Lung (tissue), 12 donors: ENCODE results near the gene PLSCR5. TPM values are rescaled to one million over a fixed set of nuclear protein-coding genes. Genes with fewer than 3 reads are reported as not detected.

Experiments
- ATAC-seq: fragments of 200-7000 bp; cut with Tn5 transposase; one replicate; pipeline ENCODE4 v1.9.1; 2020; ENCODE audit warnings: moderate number of reproducible peaks; ENCODE audit not compliant: insufficient read depth, low FRiP score
- DNase-seq, 3 donors: peaks; one replicate each; pipeline ENCODE4 v3.0.0-alpha.2; 2013 to 2017
- H3K27ac ChIP-seq, 2 donors: one replicate each; pipeline ENCODE4 v1.5.1; 2013; ENCODE audit warnings: mild to moderate bottlenecking in 2 of 2, moderate library complexity in 2 of 2, control low read depth in 1 of 2, inconsistent platforms in 1 of 2, low read depth in 1 of 2, low read length in 1 of 2
- H3K27me3 ChIP-seq, 3 donors: one replicate each; pipeline ENCODE4 v1.5.1; 2013; ENCODE audit warnings: low read length in 2 of 3; ENCODE audit not compliant: control insufficient read depth in 3 of 3, insufficient read depth in 3 of 3
- H3K36me3 ChIP-seq, 4 donors: one replicate each; pipeline ENCODE4 v1.5.1; 2013; ENCODE audit warnings: low read length in 4 of 4, mild to moderate bottlenecking in 1 of 4, moderate library complexity in 1 of 4; ENCODE audit not compliant: control insufficient read depth in 4 of 4, insufficient read depth in 4 of 4
- H3K4me1 ChIP-seq, 5 donors: one replicate each; pipeline ENCODE4 v1.5.1; 2013; ENCODE audit warnings: low read length in 5 of 5, mild to moderate bottlenecking in 2 of 5, moderate library complexity in 1 of 5; ENCODE audit not compliant: control insufficient read depth in 5 of 5, insufficient read depth in 5 of 5
- H3K4me3 ChIP-seq: one replicate; pipeline ENCODE4 v1.5.1; 2013; ENCODE audit warnings: mild to moderate bottlenecking, control low read depth, moderate library complexity
- H3K9ac ChIP-seq, 2 donors: one replicate each; pipeline ENCODE4 v1.5.1; 2013; ENCODE audit warnings: low read length in 2 of 2, control low read depth in 1 of 2; ENCODE audit not compliant: insufficient read depth in 1 of 2
- H3K9me3 ChIP-seq, 4 donors: one replicate each; pipeline ENCODE4 v1.5.1; 2013; ENCODE audit warnings: low read length in 3 of 4, mild to moderate bottlenecking in 1 of 4, moderate library complexity in 1 of 4; ENCODE audit not compliant: control insufficient read depth in 4 of 4, insufficient read depth in 3 of 4
- CTCF ChIP-seq: IDR thresholded peaks from 2 replicates; pipeline ENCODE4 v1.5.1; 2012; ENCODE audit warnings: mild to moderate bottlenecking; ENCODE audit errors: control extremely low read depth, extremely low read depth
- WGBS, 2 donors: extraction: QIAGEN DNeasy Blood & Tissue Kit; methylation state at CpG; one replicate each; pipeline ENCODE4 v1.1.7; 2013; 5-methylcytosine and 5-hydroxymethylcytosine counted together
- polyA plus RNA-seq, 2 donors: library from polyadenylated mRNA; stranded (reverse); fragments of 200-250 nt; gene quantifications; one replicate each; pipeline ENCODE4 v1.2.1, GENCODE V29; 2013
- total RNA-seq, 2 donors: library from RNA; depleted of rRNA in 1 of 2; stranded (reverse); fragments of >200 nt in 1 of 2; gene quantifications; one replicate each; pipeline ENCODE4 v1.2.1, GENCODE V29; 2014 to 2021
- donor health status: control.
- donor health status: control.
- donor health status: Bipolar disorder and iron deficiency.
- donor health status: healthy.
- donor health status: DM: yes; HTN: yes; CAD: no.

PLSCR5 gene
- total and polyA plus RNA-seq, 4 donors, result not detected

- no peaks in the 10 kb centered on the region for H3K36me3 ChIP-seq
- no peak overlapping the region for H3K27ac ChIP-seq
- DNase-seq (no peak), ATAC-seq (no peak)
- no peaks in the 10 kb centered on the region for H3K4me1 ChIP-seq
- H3K9ac ChIP-seq, result no peak overlapping the region
- H3K9me3 ChIP-seq, result no peaks in the 10 kb centered on the region
- WGBS, 2 donors, result 62 to 79% methylated on average over 3 of the region's 3 CpGs
- H3K4me3 ChIP-seq, result no peak overlapping the region
- H3K27me3 ChIP-seq, result no peaks in the 10 kb centered on the region
- no peak for TF ChIP-seq CTCF
Observed at GRCh38 chr3:146569314-146569713, 35.8 kb downstream of the PLSCR5 start.

DNA sequence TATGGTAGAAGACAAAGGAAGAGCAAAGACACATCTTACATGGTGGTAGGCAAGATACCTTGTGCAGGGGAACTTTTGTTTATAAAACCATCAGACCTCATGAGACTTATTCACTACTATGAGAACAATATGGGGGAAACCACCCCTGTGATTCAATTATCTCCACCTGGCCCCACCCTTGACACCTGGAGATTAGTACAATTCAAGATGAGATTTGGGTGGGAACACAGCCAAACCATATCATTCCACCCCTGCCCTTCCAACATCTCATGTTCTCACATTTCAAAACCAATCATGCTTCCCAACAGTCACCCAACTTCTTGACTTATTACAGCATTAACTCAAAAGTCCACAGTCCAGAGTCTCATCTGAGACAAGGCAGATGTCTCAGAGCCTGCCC is 39.0 kb downstream of the PLSCR5 start:
- no peaks in the 10 kb centered on the region for H3K4me1 ChIP-seq
- H3K9me3 ChIP-seq, result no peaks in the 10 kb centered on the region
- H3K4me3 ChIP-seq, result no peak overlapping the region
- H3K9ac ChIP-seq, result no peak overlapping the region
- no peaks in the 10 kb centered on the region for H3K36me3 ChIP-seq
- ATAC-seq (no peak), DNase-seq (no peak)
- TF ChIP-seq CTCF, result no peak
- H3K27ac ChIP-seq, result no peak overlapping the region
- no peaks in the 10 kb centered on the region for H3K27me3 ChIP-seq

- H3K4me3 ChIP-seq, result no peak overlapping the region
- 56 to 74% methylated on average over 1 of the region's 1 CpG for WGBS, 2 donors
- no peak for TF ChIP-seq CTCF
- H3K9me3 ChIP-seq, result no peaks in the 10 kb centered on the region
- no peak for ATAC-seq
- H3K9ac ChIP-seq, result no peak overlapping the region
- no peaks in the 10 kb centered on the region for H3K36me3 ChIP-seq
- no peak for DNase-seq
- no peaks in the 10 kb centered on the region for H3K27me3 ChIP-seq
- H3K4me1 ChIP-seq, result no peaks in the 10 kb centered on the region
- no peak overlapping the region for H3K27ac ChIP-seq
Observed at GRCh38 chr3:146561879-146562278, 43.3 kb downstream of the PLSCR5 start.

DNA sequence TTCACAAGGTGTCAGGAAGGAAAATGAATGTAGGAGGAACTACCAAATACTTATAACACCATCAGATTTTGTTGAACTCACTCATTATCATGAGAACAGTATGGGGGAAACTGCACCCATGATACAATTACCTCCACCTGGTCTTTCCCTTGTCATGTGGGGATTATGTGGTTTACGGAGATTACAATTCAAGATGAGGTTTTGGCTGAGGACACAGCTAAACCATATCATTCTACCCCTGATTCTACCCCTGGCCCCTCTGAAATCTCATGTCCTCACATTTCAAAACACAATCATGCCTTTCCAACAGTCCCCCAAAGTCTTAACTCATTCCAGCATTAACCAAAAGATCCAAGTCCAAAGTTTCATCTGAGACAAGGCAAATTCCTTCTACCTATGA is 43.7 kb downstream of the PLSCR5 start:
- H3K27ac ChIP-seq, result no peak overlapping the region
- no peak for DNase-seq
- H3K9me3 ChIP-seq, result no peaks in the 10 kb centered on the region
- H3K4me3 ChIP-seq, result no peak overlapping the region
- TF ChIP-seq CTCF, result no peak
- H3K36me3 ChIP-seq, result no peaks in the 10 kb centered on the region
- no peaks in the 10 kb centered on the region for H3K27me3 ChIP-seq
- no peaks in the 10 kb centered on the region for H3K4me1 ChIP-seq
- ATAC-seq, result no peak
- no peak overlapping the region for H3K9ac ChIP-seq
- 93 to 100% methylated on average over 1 of the region's 1 CpG for WGBS, 2 donors
